ENCODE results near the gene BPIFB6.
"Not testable (repeated sequence)": the region's sequence is repeated elsewhere in the genome, so short reads cannot be mapped to it uniquely, and the experiment has no call there.

BPIFB6 gene

DNA sequence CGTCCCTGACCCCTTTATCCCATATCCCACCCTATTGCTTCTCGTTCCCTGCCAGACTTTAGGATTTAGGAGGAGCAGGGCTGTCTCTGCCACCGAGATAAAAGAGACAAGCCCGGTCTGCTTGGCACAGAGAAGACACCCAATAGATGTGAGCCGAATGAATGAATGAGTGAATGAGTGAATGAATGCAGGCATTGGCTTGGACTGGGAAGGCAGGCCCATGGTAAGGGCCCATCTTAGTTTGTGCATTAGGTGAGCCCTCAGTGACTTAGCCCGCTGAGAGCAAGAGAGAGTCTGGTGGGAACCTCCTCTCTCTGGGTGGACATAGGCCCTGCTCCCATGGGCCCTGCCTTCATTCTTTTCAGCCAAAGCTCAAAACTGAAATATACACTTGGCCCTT is 879 bp upstream of the BPIFB6 start:
- DNase-seq = no peak

DNA sequence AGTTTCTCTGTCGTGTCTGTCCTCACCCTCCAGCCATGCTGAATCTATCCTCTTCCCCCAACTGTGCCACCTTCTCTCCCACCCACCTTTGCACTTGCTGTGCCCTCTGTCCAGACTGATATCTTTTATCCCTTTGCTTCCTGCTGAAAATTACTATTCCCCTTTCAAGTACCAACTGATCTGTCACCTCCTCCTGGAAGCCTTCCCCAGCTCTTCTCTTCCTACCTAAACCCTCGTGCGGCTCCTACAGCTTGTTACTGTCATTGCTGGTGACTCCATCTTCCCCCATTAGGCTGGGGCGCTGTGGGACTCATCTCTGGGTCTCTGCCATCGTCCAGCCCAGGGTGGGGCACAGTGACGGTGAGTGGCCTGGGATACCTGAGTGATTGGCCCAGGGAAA is 1.1 kb downstream of the BPIFB6 start:
- DNase-seq = no peak

DNA sequence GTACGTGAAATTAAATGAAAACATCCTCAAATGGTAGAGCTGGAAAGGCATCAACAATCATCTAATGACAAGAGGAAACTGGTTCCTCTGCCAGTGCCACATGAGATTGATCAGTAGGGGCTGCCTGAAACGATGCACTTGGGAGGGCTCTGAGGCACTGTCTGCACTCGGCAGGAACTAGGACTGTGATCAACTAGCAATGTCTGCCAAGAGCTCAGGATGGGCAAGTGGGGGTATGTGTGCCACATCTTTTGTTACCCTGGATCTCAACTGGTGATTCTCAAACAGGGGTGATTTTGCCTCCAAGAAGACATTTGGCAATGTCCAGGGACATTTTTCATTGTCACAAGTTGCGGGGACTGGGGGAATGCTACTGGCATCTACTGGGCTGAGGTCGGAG is 1.9 kb downstream of the BPIFB6 start:
- DNase-seq = no peak

DNA sequence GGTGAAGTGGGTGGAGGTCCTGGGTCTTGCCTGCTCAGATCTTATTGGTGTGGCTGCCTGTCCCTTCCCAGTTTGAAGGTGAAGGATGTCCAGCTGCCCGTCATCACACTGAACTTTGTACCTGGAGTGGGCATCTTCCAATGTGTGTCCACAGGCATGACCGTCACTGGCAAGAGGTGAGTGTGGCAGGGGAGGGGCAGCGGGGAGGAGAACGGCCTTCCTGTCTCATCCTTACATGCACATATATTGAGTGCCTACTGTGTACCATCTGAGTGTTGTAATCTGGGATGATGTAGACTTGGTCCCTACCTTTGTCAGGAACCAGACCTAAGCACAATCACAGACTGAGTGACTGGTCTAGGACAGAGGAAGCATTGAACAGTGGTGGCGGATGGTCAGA is 2.7 kb downstream of the BPIFB6 start:
- DNase-seq = no peak

DNA sequence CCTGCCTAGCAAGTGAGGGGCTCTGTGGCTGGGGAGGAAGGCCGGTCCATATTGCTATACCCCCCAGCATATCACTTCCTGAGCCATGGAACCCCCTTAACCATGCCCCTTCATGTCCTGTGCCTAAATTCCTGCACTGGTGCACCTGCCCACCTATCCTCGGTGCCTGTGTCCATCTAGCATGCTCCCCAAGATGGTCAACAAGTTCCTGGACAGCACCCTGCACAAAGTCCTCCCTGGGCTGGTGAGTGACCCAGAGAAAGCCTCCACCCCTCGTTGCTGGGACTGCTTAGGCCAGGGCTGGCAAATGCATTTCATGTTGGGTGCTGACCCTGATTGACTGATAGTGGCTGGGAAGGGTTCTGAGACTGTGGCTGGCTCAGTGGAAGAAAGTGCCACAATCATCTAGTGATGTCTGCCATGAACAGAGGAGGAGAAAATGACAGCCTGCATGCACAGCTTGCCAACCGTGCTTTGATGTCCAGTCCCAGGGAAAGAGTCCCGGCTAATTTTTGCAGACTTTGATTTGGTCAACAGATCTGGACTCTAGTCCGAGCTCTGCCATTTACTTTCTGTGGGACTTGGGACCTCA is 3.5 kb downstream of the BPIFB6 start:
- DNase-seq = no peak

DNA sequence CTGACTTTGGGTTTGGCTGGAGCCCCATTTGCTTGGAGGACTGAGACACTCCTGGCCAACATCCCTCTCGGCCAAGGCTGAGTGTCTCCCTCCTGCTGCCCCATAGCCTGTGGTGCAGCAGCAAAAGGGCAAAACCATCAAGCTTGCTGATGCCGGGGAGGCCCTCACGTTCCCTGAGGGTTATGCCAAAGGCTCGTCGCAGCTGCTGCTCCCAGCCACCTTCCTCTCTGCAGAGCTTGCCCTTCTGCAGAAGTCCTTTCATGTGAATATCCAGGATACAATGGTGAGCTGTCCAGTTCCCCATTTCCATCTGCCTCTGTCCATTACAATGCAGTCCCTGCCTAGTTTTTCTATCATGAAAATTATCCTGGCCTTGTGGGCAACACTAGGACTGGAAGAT is 6.0 kb downstream of the BPIFB6 start:
- DNase-seq = no peak

DNA sequence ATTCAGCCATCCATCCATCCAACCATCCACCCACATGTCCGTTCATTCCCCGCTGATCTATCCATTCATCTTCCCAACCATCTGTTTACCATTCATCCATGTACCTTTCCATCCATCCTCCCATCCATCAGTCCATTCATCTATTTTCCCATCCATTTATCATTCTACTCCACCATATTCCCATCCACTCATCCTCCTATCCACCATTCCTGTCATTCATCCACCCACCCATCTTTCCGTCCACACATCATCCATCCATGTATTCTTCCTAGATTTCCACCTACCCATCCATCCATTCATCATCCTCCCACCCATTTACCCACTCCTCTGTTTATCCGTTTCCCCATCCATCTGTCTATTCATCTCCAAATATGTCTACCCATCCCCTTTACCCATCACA is 6.8 kb downstream of the BPIFB6 start:
- no peak for DNase-seq

DNA sequence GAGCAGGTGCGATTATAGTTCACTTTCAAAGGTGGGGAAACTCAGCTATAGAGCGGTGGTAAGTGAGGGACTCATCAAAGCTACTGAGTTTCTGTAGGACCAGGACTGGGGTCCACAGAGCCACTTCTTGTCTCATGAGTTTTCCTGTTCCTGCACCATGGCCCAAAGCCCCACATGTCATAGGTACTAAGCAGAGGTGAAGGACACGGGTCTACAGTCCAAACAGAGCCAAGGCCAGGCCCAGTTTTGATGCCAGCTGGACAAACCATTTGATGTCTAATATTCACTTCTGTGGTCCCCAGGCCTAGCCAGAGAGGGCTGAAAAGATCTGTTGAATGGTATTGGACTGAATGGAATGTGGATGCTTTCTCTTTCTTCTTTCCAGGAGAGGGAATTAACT is 11.0 kb downstream of the BPIFB6 start:
- DNase-seq = no peak

DNA sequence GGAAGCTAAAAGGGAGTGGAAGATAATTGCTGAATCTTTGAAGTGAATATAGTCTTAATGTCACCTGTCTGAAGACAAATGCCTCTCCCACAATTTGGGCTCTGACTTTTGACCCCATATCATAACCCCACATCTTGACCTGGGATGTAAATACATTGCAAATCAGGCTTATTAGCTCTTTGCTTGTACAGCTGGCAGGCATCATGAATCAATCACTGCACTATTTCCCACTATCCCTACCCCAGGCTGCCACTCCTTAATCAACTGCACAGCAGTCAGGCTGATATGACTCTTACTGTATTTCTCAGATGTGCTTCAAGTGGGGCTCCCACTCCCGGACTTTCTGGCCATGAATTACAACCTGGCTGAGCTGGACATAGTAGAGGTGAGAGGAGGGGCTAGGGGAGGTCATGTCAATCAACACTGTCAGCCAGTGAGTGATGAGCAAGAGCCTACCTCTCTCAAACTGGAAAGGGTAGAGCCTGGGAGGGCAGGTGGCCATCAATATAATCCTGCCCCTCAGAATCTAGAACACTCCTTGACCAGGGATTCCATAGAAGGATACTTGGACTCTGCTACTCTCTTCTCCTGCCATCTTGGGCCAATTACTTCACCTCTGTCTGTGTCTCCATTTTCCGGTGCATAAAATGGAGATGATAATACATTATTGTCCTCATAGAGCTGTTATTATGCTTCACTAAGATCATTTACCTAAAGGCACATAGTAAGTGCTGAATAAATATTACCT is 11.7 kb downstream of the BPIFB6 start:
- no peak for DNase-seq

DNA sequence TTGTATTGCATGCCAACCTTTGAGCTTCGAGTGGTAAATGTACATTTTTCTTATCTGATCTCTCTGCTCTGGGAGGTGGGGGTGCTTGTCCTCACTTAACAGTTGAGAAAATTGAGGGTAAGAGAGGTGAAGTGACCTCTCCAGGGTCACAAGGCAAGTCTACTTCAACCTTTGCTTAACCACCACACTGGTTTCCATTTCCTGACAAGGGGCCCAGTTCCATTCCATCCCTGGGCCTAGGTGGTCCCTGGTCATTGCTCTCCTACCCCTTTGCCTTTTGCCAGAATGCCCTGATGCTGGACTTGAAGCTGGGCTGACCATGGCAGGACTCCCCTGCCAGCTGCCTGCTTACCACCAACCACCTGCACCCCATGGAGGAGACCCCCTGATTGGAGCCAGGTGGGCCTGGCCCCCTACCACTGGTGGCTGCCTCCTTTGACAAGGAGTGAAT is 12.3 kb downstream of the BPIFB6 start:
- no peak for DNase-seq

DNA sequence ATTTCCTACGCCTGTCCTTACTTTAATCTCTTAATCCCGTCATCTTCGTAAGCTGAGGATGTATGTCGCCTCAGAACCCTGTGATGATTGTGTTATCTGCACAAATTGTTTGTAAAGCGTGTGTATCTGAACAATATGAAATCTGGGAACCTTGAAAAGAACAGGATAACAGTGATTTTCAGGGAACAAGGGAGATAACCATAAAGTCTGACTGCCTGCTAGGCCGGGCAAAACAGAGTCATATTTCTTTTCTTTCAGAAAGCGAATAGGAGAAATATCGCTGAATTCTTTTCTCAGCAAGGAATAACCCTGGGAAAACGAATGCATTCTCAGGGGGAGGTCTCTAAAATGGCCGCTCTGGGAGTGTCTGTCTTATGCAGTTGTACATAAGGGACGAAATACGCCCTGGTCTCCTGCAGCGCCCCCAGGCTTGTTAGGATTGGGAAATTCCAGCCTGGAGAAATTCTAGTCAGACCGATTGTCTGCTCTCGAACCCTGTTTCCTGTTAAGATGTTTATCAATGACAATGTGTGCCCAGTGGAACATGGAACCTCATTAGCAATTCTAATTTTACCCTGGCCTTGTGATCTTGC is 13.8 kb downstream of the BPIFB6 start:
- not testable (repeated sequence) for DNase-seq

DNA sequence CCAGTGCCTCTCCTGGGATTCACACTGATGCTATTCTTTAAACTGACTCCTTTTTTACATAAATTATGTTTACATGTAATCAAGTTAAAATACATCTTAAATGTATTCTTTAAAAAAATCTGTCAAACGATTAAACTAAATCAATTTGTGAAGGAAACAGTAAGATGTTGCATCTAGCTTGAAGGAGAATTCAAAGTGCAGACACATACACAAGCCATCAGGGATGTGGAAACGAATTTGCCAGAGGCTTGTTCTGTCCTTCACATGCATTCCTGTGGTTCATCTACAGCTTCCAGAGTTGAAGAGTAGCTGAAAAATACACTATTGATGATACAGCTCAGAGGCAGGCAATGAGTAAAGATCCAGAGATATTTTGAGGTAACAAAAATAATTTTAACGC is 15.0 kb downstream of the BPIFB6 start:
- DNase-seq = no peak

DNA sequence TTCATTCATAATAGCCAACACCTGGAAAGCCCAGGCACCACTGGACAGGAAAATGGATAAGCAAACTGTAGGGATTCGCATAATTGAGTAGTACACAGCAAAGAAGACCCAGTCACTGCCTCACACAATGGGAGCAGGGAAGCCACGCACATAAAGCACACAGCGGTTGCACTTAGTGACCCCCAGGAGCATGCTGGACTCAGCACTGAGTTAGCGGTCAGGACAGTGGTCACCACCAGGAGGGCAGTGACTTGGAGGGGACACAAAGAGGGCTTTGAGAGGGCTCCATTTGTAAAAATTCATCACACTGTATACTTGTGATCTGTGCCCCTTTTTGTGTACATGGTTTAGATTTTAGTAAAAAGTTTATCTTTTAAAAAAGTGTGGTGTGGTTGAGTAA is 19.9 kb downstream of the BPIFB6 start:
- DNase-seq = no peak

DNA sequence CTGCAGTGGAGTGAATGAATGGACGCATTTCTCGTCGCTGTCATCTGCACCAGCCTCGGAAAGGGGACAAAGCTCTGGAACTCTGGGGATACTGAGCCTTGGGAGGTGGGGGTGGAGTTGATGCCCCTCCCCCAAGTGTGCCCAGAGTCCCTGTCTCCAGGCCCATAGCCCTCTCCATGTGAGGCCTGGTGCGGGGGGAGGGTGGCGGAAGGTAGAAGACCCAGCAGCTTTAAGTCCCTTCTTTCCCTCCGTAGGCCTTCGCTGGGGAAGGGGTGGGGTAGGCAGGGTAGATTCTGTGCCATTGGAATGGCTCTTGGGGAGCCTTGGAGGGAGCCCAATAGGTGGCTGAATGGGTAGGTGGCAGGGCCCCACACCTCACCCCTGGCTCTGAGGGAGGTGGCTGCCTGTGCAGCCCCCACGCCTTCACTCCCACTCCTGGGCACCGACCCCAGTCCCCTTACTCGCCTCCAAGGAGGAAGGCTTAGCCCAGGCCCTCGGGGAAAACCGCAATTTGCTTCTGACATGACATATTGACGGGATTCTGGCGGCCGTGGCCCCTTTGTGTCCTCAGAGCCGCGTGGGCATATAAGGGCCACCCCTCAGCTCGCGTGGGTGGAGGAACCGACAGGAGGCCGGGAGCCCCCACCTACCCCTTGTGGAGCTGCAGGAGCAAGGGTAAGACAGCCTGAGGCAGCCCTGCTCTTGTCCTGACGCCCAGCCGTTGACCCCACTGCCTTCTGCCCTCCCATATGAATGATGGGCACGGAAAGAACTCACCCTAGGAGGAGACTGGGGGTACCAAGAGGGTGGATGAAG is 22.1 kb downstream of the BPIFB6 start, which contains the start of gene BPIFB3:
BPIFB3 (plus strand) TSS at position 613 of the 816 bp plus-strand sequence. CDS start 1,533 bp downstream, outside the sequence.
- no peak for DNase-seq

DNA sequence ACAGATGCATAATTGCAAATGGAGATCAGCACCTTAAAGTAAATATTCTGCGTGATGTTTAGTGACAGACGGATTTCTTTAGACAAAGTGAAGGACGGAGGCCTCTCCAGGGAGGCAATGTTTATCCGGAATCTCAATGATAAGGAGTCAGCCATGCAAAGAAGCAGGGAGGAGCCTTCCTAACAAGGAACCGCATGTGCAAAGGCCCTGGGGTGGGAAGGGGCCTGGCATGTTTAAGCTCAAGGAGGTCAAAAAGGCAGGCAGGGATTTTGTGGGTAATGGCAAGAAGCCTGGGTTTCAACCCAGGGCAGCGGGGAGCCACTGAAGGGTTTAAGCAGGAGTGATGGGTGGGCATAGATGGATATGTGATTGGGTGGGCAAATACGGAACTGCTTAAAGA is 22.9 kb downstream of the BPIFB6 start:
- no peak for DNase-seq

DNA sequence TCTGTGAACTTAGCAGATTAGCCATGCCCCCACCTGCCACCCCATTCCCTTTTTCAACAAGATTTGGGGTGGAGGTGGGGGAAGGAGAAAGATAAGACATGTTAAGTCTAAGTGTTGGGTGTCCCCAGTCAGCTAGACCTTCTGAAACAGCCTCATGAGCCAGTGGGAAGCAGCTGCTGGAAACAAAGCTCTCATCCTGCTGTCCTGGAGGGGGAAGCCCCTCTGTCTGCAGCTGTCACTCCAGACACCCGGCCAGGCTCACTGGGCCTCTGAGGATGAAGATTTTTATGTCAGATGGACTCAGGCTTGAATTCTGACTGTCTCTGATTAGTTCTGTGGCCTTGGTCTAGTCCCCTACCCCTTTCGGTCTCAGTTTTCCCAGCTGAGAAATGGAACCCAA is 23.3 kb downstream of the BPIFB6 start:
- DNase-seq = no peak

DNA sequence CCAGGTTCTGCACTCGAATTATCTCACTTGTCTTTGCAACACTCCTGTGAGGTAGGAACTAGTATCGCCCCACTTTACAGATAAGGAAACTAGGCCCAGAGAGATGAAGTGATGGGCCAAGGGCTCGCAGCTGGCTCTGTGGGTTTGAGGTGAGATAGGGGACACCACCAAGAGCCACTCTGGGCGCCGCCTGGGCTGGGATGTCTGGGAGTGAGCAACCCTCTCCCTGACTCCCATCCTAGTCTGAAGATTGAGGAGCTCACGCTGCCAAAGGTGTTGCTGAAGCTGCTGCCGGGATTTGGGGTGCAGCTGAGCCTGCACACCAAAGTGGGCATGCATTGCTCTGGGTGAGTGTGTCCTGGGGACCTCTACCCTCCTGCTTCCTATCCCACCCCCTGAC is 27.7 kb downstream of the BPIFB6 start:
- DNase-seq = no peak

DNA sequence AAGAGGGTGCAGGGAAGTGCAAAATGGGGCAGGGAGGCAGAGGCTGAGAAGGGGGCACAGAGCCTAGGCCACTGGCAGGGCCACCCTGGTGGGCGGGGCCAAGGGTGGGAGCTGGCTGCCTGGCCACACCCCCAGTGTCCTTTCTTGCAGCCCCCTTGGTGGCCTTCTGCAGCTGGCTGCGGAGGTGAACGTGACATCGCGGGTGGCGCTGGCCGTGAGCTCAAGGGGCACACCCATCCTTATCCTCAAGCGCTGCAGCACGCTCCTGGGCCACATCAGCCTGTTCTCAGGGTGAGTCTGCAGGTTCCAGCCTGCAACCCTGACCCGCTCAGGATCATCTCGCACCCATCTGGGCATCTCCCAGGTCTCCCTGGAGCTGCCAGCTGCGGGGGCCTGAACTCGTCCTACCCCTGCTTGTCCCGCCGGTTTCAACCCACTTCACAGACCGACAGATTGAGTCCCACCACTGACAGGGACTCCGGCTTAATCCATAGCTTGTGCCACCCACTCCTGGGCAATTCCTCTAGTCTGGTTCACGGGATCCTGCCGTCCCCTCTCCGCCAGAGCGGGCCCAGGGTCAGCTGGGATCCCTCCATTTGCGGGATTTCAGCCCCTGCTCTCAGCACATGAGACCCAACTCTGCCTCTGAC is 28.4 kb downstream of the BPIFB6 start:
- DNase-seq = no peak

DNA sequence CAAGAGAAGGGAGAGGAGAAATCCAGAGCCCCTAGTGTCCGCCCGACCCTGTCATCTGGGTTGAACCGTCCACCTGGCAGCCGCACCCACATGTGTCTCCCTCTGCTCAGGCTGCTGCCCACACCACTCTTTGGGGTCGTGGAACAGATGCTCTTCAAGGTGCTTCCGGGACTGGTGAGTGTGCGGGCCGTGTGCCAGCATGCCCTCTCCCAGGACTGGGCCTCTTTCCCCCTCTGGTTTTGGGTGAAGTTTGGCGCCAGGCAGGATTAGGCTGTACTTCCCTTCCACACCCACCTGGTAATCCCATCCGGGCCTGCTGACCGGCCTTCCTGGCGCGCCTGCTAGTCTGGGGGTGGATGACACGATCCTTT is 30.2 kb downstream of the BPIFB6 start:
- no peak for DNase-seq

DNA sequence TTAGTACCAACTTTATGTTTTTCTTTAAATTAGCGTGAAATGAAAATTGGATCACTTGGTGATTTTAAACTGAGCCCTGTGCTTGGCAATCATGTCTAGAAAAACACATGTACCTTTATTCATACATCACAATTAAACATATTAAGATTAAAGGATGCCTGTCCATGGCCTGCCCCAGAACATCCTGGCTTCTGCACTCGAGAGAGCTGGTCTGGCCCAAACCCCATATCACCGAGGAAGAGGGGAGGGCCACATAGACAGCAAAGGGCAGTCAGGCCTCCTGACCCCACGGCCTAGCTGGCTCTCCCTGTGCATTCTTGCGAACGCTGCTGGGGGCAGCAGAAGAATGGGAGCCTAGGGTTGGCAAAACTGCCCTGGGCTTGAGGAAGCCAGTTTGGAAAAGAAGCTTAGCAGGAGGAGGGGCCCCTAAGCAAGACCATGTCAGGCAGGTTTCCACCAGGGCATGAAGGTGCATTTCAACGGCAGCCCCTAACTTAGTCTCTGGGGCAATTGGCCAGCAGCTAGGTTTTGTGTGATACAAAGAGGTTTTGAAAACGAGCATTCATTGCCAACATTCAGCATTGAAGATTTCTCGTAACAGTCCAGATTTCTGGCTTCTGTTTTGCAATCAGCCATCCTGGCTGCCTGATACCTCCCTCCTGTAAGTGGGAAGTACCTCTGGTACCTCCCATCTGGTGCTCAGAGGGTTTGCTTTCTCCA is 30.8 kb downstream of the BPIFB6 start:
- DNase-seq = no peak

DNA sequence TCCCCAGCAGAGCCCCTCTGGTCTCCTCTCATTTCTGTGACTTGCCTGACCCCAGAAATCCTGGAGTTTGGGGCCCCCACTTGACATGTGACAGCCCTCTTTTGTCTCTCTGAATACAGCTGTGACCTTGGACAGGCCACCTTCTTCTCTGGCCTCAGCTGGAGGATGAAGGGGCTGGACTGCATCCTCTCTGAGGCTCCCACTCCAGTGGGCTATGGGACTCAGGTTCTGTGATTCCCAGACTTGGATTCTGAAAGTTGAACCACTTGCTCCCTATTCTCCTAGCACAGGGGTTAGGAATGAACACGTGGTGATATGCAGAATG is 31.3 kb downstream of the BPIFB6 start:
- no peak for DNase-seq

DNA sequence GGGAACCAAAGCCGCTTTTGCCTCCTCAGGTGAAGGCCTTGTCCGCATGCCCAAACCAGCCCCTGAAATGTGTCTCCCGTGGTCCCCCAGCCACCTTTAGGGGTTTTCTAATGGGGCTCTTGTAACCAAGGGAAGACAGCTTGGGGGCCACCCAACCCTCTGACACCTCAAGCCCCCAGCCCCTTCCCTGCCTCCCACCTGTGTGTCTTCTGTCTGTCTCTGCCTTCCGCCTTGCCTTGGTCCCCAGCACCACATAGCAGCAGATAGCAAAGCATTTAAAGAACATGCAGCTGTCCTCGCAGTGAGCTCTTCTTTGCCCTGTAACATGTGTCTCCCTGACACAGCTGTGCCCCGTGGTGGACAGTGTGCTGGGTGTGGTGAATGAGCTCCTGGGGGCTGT is 31.8 kb downstream of the BPIFB6 start:
- no peak for DNase-seq

Measured in activated CD4-positive, CD25-positive, alpha-beta regulatory T cell treated with anti-CD3 and anti-CD28 coated beads, Interleukin-2, amount 50 U/mL, for 72 hours (primary cell).